DOHH2 (cell line): ENCODE measurements around the gene SMIM5.

Experiments
- H3F3A ChIP-seq: fragments of 200-600 bp; sonication (generic), shearing (Covaris generic); 2 replicates; pipeline ENCODE4 v1.6.0; 2016; ENCODE audit warnings: antibody characterized with exemption, mild to moderate bottlenecking; ENCODE audit not compliant: control insufficient read depth, insufficient read depth
- H3K27ac ChIP-seq: fragments of 200-600 bp; sonication (generic); 2 replicates; pipeline ENCODE4 v1.5.1; 2014; ENCODE audit warnings: low read depth, mild to moderate bottlenecking, low read length, moderate library complexity
- H3K27me3 ChIP-seq: fragments of 200-600 bp; sonication (generic); 2 replicates; pipeline ENCODE4 v1.6.1; 2014; ENCODE audit warnings: mild to moderate bottlenecking, low read length, mixed read lengths; ENCODE audit not compliant: control insufficient read depth
- H3K36me3 ChIP-seq: fragments of 200-600 bp; sonication (generic); 2 replicates; pipeline ENCODE4 v1.6.1; 2014; ENCODE audit warnings: mild to moderate bottlenecking, low read length, moderate library complexity, mixed read lengths; ENCODE audit not compliant: control insufficient read depth
- H3K4me1 ChIP-seq: fragments of 200-600 bp; sonication (generic); 2 replicates; pipeline ENCODE4 v1.6.1; 2014; ENCODE audit warnings: mild to moderate bottlenecking, low read length, mixed read lengths; ENCODE audit not compliant: control insufficient read depth
- H3K4me2 ChIP-seq: fragments of 200-600 bp; sonication (generic); 2 replicates; pipeline ENCODE4 v1.6.0; 2014; ENCODE audit warnings: mild to moderate bottlenecking, low read length, moderate library complexity
- H3K4me3 ChIP-seq: fragments of 200-600 bp; sonication (generic); 2 replicates; pipeline ENCODE4 v1.5.1; 2014; ENCODE audit warnings: mild to moderate bottlenecking, low read length, mixed read lengths
- H3K79me2 ChIP-seq: fragments of 200-600 bp; sonication (generic); 2 replicates; pipeline ENCODE4 v1.6.1; 2014; ENCODE audit warnings: mild to moderate bottlenecking, low read length, mixed read lengths; ENCODE audit not compliant: control insufficient read depth
- H3K9me2 ChIP-seq: fragments of 200-600 bp; sonication (generic); replicated peaks from 2 replicates; pipeline ENCODE4 v1.6.1; 2014; ENCODE audit warnings: mild to moderate bottlenecking, low read length, mixed read lengths; ENCODE audit not compliant: control insufficient read depth
- H3K9me3 ChIP-seq: fragments of 200-600 bp; sonication (generic); 2 replicates; pipeline ENCODE4 v1.6.1; 2014; ENCODE audit warnings: antibody characterized with exemption, low read length, mixed read lengths; ENCODE audit not compliant: control insufficient read depth, insufficient read depth
- H4K20me1 ChIP-seq: fragments of 200-600 bp; sonication (generic); 2 replicates; pipeline ENCODE4 v1.6.0; 2014; ENCODE audit warnings: low read depth, mild to moderate bottlenecking, antibody characterized with exemption, low read length, moderate library complexity; ENCODE audit not compliant: control insufficient read depth, insufficient read depth
- EZH2phosphoT487 ChIP-seq: fragments of 200-600 bp; sonication (generic); IDR thresholded peaks from 2 replicates; pipeline ENCODE4 v1.6.1; 2017; ENCODE audit warnings: borderline replicate concordance, mild to moderate bottlenecking, antibody characterized with exemption, low read length, moderate library complexity, mixed read lengths
- TF ChIP-seq, protein P1 (sequence below): fragments of 200-600 bp; sonication (generic); IDR thresholded peaks from one replicate; pipeline ENCODE4 v1.5.1; 2014; ENCODE audit warnings: antibody characterized with exemption, mild to moderate bottlenecking, low read depth, low read length; ENCODE audit not compliant: poor library complexity, severe bottlenecking

SMIM5 gene

DNA sequence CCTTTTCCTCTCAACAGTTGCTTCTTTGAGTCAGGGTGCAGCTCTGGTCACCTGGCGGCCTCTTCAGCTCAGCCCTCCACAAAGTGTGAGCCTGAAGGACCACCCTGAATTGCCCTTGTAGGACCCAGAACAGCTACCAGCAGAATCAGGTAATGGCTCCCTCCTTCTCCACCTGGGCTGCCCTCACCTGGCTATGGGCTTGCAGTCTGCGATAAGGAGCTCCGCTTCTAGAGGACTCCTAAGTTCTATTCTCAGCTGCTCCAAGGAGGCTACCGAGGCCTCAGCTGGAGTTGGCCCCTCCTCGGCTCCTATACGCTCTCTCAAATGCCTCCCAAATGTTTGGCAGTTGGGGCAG, 13.4 kb downstream of the SMIM5 start:
- H3F3A ChIP-seq: no peaks in the 10 kb centered on the region

DNA sequence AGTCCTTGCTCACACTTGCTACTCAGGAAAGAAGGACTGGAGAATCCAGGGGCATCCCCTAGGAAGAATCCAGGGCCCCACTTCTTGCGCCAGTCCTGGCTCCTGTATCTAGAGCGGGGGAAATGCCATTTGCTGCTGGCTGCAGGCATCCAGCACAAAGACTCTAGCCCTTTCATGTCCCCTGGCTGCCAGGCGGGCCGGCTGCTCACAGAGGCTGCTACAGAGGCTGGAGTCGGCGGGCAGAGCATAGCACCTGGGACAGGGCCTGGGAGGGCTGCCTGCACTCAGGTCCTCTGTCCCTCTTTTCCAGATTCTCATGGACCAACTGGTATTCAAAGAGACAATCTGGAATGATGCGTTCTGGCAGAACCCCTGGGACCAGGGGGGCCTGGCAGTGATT, 13.8 kb downstream of the SMIM5 start:
- no peak overlapping the region for H3K4me2 ChIP-seq
- no peak overlapping the region for H3K4me3 ChIP-seq
- no peak for TF ChIP-seq EZH2phosphoT487
- TF ChIP-seq, protein P1, sequence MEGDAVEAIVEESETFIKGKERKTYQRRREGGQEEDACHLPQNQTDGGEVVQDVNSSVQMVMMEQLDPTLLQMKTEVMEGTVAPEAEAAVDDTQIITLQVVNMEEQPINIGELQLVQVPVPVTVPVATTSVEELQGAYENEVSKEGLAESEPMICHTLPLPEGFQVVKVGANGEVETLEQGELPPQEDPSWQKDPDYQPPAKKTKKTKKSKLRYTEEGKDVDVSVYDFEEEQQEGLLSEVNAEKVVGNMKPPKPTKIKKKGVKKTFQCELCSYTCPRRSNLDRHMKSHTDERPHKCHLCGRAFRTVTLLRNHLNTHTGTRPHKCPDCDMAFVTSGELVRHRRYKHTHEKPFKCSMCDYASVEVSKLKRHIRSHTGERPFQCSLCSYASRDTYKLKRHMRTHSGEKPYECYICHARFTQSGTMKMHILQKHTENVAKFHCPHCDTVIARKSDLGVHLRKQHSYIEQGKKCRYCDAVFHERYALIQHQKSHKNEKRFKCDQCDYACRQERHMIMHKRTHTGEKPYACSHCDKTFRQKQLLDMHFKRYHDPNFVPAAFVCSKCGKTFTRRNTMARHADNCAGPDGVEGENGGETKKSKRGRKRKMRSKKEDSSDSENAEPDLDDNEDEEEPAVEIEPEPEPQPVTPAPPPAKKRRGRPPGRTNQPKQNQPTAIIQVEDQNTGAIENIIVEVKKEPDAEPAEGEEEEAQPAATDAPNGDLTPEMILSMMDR: no peak
- H3K27ac ChIP-seq: no peak overlapping the region
- no peaks in the 10 kb centered on the region for H4K20me1 ChIP-seq
- H3K9me2 ChIP-seq: no peaks in the 10 kb centered on the region
- H3K79me2 ChIP-seq: peaks cover 19% of the 10 kb centered on the region
- no peaks in the 10 kb centered on the region for H3K9me3 ChIP-seq
- H3K27me3 ChIP-seq: no peaks in the 10 kb centered on the region
- H3K36me3 ChIP-seq: peaks cover 79% of the 10 kb centered on the region
- no peaks in the 10 kb centered on the region for H3F3A ChIP-seq
- H3K4me1 ChIP-seq: no peaks in the 10 kb centered on the region

More for the DNA sequence above, 13.4 kb downstream of the SMIM5 start:
- H3K4me2 ChIP-seq: no peak overlapping the region
- no peak overlapping the region for H3K27ac ChIP-seq
- no peaks in the 10 kb centered on the region for H3K27me3 ChIP-seq
- no peak for TF ChIP-seq EZH2phosphoT487
- TF ChIP-seq, protein P1: no peak
- no peak overlapping the region for H3K4me3 ChIP-seq
- no peaks in the 10 kb centered on the region for H3K4me1 ChIP-seq
- H4K20me1 ChIP-seq: 0 out of 2 replicates have a peak, but pooled peaks cover under 1% of the 10 kb centered on the region
- no peaks in the 10 kb centered on the region for H3K9me3 ChIP-seq
- peaks cover 80% of the 10 kb centered on the region for H3K36me3 ChIP-seq
- H3K79me2 ChIP-seq: peaks cover 19% of the 10 kb centered on the region
- H3K9me2 ChIP-seq: no peaks in the 10 kb centered on the region

DNA sequence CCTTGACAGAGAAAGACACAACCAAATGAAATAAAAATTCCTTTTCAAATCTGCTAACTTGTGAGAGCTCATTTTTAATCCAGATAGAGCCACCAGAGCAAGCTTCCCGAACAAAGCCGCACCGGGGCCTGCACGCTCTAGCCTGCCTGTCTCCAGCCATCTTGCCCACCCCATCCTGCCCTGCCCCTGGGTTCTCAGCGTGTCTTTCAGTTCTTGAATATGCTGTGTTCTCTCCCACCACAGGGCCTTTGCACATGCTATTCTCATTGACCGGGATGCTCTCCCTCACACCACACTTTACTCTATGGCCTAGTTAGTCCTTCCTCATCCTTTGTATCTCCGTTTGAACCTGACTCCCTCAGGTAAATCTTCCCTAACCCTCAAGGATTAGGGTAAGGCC, 14.7 kb downstream of the SMIM5 start:
- Histone ChIP-seq H3F3A (no peaks in the 10 kb centered on the region), H3K9me2 (no peaks in the 10 kb centered on the region), H4K20me1 (no peaks in the 10 kb centered on the region), H3K27ac (no peak overlapping the region), H3K4me2 (no peak overlapping the region), H3K79me2 (peaks cover 26% of the 10 kb centered on the region), H3K27me3 (no peaks in the 10 kb centered on the region), H3K4me1 (peaks cover 4% of the 10 kb centered on the region), H3K4me3 (no peak overlapping the region), H3K36me3 (peaks cover 84% of the 10 kb centered on the region), H3K9me3 (no peaks in the 10 kb centered on the region)
- TF ChIP-seq, protein P1: no peak
- TF ChIP-seq EZH2phosphoT487: no peak

DNA sequence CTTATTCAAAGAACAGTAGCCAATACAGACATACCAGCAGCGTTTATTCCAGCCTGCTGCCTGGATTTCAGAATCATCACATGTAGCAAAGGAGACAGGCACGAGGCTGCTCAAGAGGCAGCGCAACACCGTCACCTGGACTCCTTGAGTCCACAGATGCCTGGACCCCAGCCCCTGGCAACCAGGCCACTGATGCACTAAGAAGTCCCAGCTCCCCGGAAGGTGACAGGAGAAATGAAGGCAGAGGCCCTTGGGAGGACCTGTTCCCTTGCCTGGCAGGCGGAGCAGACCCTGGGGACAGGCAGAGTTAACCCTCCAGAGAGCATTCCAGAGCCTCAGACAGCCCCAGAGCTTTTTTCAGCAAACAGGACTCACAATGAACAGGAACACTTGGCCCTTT, 16.5 kb downstream of the SMIM5 start:
- Histone ChIP-seq H3K9me3 (no peaks in the 10 kb centered on the region), H3K4me1 (peaks cover 19% of the 10 kb centered on the region), H3K4me2 (no peak overlapping the region), H3K36me3 (peaks cover 89% of the 10 kb centered on the region), H3K27ac (no peak overlapping the region), H3K27me3 (no peaks in the 10 kb centered on the region), H3K9me2 (no peaks in the 10 kb centered on the region), H3K79me2 (peaks cover 29% of the 10 kb centered on the region), H3F3A (peaks cover 5% of the 10 kb centered on the region), H4K20me1 (no peaks in the 10 kb centered on the region), H3K4me3 (no peak overlapping the region)
- TF ChIP-seq, protein P1: no peak
- TF ChIP-seq EZH2phosphoT487: no peak
